ENCODE results near the gene MED10.
"Not testable (repeated sequence)": the region's sequence is repeated elsewhere in the genome, so short reads cannot be mapped to it uniquely, and the experiment has no call there.

MED10 gene

DNA sequence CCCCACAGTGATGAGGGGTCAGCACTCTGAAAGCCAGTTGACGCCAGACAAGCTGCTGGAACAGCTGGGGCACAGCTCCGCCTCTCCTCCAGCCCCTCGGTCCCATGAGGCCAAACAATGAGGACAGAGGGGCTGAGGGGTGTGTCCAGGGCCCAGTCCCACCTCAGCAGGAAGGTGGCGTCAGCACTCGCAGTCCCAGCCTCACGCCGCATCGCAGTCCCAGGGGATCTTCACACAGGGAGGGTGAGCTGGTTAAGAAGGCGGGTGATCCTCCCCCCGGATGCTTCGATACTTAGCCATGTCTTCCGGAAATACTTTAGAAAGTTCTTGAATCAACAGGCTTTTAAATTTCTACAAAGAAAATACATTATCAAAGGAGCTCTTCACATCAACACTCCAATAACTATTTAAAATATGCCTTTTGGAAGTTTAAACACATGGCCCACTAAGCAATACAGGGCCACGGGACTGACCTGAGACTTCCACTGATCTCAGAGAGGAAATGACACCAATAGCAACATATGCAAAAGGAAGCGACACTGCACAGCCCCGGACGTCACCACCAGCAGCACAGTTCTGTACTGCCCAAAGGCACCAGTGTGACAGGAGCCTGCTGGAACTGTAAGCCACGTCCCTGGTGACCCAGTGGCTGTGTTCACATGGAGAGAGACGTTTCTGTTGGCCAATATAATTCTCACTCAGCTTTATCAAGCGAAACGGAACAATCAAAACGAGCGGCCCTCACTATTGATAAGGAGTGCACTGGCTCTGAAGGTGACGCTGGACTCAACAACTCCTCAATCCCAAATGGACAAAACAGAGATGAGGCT lies 5.9 kb downstream of the MED10 start:
- TF ChIP-seq, protein P1, sequence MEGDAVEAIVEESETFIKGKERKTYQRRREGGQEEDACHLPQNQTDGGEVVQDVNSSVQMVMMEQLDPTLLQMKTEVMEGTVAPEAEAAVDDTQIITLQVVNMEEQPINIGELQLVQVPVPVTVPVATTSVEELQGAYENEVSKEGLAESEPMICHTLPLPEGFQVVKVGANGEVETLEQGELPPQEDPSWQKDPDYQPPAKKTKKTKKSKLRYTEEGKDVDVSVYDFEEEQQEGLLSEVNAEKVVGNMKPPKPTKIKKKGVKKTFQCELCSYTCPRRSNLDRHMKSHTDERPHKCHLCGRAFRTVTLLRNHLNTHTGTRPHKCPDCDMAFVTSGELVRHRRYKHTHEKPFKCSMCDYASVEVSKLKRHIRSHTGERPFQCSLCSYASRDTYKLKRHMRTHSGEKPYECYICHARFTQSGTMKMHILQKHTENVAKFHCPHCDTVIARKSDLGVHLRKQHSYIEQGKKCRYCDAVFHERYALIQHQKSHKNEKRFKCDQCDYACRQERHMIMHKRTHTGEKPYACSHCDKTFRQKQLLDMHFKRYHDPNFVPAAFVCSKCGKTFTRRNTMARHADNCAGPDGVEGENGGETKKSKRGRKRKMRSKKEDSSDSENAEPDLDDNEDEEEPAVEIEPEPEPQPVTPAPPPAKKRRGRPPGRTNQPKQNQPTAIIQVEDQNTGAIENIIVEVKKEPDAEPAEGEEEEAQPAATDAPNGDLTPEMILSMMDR (conservative IDR thresholded peaks at IDR 0.05): no peak
- no peak overlapping the region for H3K27ac ChIP-seq

DNA sequence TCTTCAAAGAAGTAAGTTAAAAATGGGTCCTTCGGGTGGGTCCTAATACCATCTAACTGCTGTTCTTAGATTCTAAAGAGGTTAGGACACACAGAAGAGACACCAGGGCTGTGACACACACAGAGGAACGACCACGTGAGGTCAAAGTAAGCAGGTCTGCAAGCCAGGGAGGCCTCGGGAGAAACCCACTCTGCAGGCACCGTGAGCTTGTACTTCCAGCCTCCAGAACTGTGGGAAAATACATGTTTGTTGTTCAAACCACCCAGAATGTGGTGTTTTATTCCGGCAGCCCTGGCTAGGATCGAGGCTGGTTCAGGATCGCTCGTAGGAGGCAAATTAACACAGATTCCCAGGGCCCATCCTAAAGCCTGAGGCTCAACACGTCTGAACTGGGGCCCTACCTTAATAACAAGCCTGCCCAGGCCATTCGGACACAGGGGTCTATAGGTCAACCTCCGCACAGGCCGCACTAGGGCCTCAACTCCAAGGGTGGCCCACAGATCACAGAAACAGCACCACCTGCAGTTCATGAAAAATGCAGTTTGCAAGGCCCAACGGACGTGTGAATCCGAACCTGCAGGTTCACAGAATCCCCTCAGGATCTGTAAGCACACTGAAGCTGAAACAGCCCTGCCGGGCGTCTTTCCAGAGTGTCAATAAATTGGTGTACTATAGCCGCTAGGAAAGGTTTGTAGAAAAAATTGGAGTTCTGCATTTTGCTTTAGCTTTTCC lies 7.1 kb downstream of the MED10 start:
- no peak overlapping the region for H3K27ac ChIP-seq
- TF ChIP-seq, protein P1 (conservative IDR thresholded peaks at IDR 0.05): no peak

DNA sequence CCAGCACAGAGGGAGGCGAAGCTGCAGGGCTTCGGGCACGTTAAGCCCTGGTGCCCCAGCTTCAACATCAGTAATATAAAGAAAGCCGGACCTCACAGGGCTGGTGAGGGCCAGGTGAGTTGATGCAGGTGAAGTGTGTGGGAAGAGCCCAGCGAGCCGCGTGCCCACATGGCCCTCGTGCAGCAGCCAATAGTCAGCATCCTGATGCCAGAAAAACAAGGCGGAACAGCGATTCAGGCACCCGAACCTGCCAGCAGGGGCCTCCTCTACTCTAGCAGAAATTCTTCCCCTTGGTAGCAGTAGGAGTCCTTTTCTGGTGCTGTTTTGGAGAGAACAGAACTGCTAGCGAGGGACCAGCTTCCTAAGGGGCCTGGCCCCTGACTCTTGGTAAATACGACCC lies 7.8 kb downstream of the MED10 start:
- H3K27ac ChIP-seq: no peak overlapping the region
- TF ChIP-seq, protein P1 (conservative IDR thresholded peaks at IDR 0.05): peak; percentile 23; the same call in 1 of the 2 replicates

DNA sequence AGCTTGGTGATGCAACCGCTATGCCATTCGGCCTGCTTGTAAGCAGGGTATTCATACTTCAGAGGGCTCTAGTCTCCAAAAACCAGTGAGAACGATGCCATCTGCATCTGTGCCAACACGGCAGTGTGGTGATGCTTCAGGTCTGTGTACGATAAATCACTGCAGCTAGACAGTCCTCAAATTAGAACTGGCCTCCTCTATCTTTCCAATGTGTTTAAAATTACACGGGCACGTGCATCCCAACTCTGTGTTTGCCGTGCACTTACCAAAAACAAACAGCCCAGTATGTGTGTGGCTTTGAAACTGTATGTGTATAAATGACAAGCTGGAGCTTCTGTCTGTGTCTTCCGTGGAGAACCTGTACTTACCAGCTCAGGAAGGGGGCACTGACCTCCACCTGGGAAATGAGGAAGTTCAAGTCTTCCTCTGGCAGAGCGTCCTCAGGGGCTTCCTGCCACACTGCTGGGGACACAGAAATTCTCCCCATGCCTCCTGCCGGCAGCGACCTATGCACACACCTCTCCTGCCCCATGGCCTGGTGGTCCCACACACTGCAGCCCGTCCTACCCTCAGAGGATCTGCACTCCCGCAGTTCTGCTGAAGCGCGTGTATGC lies 12.3 kb downstream of the MED10 start:
- no peak overlapping the region for H3K27ac ChIP-seq
- TF ChIP-seq, protein P1 (conservative IDR thresholded peaks at IDR 0.05): no peak

GRCh38 chr5:6365142-6365976 lies 13.0 kb downstream of the MED10 start:
- TF ChIP-seq, protein P1 (conservative IDR thresholded peaks at IDR 0.05): no peak

DNA sequence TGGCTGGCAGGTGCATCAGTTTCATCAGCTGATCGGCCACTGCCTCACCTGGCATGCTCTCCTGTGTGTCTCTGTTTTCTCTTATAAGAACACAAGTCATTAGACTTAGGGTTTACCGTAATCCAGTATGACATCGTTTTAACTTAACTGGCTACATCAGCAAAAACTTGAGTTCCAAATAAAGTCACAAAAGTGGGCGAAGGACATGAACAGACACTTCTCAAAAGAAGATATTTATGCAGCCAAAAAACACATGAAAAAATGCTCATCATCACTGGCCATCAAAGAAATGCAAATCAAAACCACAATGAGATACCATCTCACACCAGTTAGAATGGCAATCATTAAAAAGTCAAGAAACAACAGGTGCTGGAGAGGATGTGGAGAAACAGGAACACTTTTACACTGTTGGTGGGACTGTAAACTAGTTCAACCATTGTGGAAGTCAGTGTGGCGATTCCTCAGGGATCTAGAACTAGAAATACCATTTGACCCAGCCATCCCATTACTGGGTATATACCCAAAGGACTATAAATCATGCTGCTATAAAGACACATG lies 14.8 kb downstream of the MED10 start:
- H3K27ac ChIP-seq: not testable (repeated sequence)

More at GRCh38 chr5:6365142-6365976, 13.0 kb downstream of the MED10 start:
- H3K27ac ChIP-seq: no peak overlapping the region

DNA sequence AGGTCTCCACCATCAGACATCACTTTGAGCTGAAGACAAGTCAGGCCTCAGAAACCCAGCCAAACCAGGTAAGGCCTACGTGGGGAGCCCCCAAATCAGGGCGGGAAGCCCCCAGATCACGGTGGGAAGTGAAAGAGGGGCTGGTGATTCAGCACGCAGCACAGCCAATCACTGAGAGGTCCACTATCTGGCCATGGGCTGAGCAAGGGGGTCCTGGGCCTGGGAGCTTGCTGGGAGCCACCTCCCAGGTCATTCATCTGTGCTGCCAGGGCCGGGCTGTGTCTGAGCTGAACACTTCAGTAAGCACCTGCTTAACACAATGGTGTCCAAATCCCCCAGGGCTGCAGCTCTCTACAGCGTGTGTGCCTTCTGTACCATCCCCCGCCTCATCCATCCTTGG lies 15.5 kb downstream of the MED10 start:
- H3K27ac ChIP-seq: no peak overlapping the region
- TF ChIP-seq, protein P1 (conservative IDR thresholded peaks at IDR 0.05): no peak

Data from VCaP (cell line).